Sigmoid colon (tissue), 4 donors: ENCODE results near the gene GALNT18.

Experiments used
- CTCF ChIP-seq, 4 experiments: fragments of 450-650 bp in 3 of 4; fragments of 200-600 bp in 1 of 4; IDR thresholded peaks; one replicate each; pipeline ENCODE4 v1.5.1; 2016 to 2019; ENCODE audit warnings: antibody characterized with exemption in 4 of 4, mild to moderate bottlenecking in 3 of 4, moderate library complexity in 2 of 4
- EP300 ChIP-seq, 4 donors: sonication (generic); formaldehyde crosslinking; IDR thresholded peaks; one replicate each; pipeline ENCODE4 v1.6.1; 2017; ENCODE audit warnings: antibody characterized with exemption in 4 of 4
- POLR2A ChIP-seq, 2 donors: fragments of 450-650 bp; IDR thresholded peaks; one replicate each; pipeline ENCODE4 v1.6.1; 2016; ENCODE audit warnings: antibody characterized with exemption in 2 of 2, mild to moderate bottlenecking in 2 of 2, moderate library complexity in 2 of 2
- POLR2AphosphoS5 ChIP-seq, 4 donors: sonication (generic); formaldehyde crosslinking; IDR thresholded peaks; one replicate each; pipeline ENCODE4 v1.6.1; 2017; ENCODE audit warnings: antibody characterized with exemption in 4 of 4

- TF ChIP-seq POLR2A (IDR thresholded peaks at IDR 0.05), result no peak
- TF ChIP-seq POLR2AphosphoS5 (IDR thresholded peaks at IDR 0.05), result peak in 2 of 4 donors; percentile 7 to 24
- TF ChIP-seq CTCF (IDR thresholded peaks at IDR 0.05), result no peak
- TF ChIP-seq EP300 (IDR thresholded peaks at IDR 0.05), result no peak
Measured at GRCh38 chr11:11420191-11420898, 201.5 kb downstream of the GALNT18 start.
